Smooth muscle cell (in vitro differentiated cells): ENCODE results near the gene SBNO1. TPM values are rescaled to one million over a fixed set of nuclear protein-coding genes. Genes with fewer than 3 reads are reported as not detected.
"Not testable (repeated sequence)": the region's sequence is repeated elsewhere in the genome, so short reads cannot be mapped to it uniquely, and the experiment has no call there.

Experiments
- DNase-seq: peaks from one replicate; lab custom pipeline; 2025; ENCODE audit not compliant: unreplicated experiment; lab: John Stamatoyannopoulos, UW
- H2AFZ ChIP-seq: fragments of 200-600 bp; sonication (generic); 2 replicates; pipeline ENCODE4 v1.6.0; 2016; ENCODE audit warnings: antibody characterized with exemption, low read depth, mild to moderate bottlenecking
- H3F3A ChIP-seq: fragments of 200-600 bp; sonication (generic); 2 replicates; pipeline ENCODE4 v1.6.0; 2017; ENCODE audit warnings: antibody characterized with exemption, low read depth
- H3K27ac ChIP-seq: fragments of 200-600 bp; sonication (generic); 2 replicates; pipeline ENCODE4 v1.5.1; 2016; ENCODE audit warnings: low read depth, mild to moderate bottlenecking
- H3K27me3 ChIP-seq: fragments of 200-600 bp; sonication (generic); 2 replicates; pipeline ENCODE4 v1.6.1; 2016; ENCODE audit warnings: low read depth, mild to moderate bottlenecking
- H3K36me3 ChIP-seq: fragments of 200-600 bp; sonication (generic); 2 replicates; pipeline ENCODE4 v1.5.1; 2016; ENCODE audit warnings: low read depth
- H3K4me1 ChIP-seq: fragments of 200-600 bp; sonication (generic); 2 replicates; pipeline ENCODE4 v1.5.1; 2016; ENCODE audit warnings: low read depth
- H3K4me2 ChIP-seq: fragments of 200-600 bp; sonication (generic); 2 replicates; pipeline ENCODE4 v1.6.0; 2016; ENCODE audit warnings: mild to moderate bottlenecking
- H3K4me3 ChIP-seq: fragments of 200-600 bp; sonication (generic); 2 replicates; pipeline ENCODE4 v1.5.1; 2016; ENCODE audit warnings: mild to moderate bottlenecking
- H3K79me2 ChIP-seq: fragments of 200-600 bp; sonication (generic); 2 replicates; pipeline ENCODE4 v1.6.0; 2016; ENCODE audit warnings: low read depth, mild to moderate bottlenecking
- H3K9ac ChIP-seq: fragments of 200-600 bp; sonication (generic); 2 replicates; pipeline ENCODE4 v1.6.0; 2016; ENCODE audit warnings: low read depth
- H3K9me3 ChIP-seq: fragments of 200-600 bp; sonication (generic); replicated peaks from 2 replicates; pipeline ENCODE4 v1.5.1; 2016; ENCODE audit warnings: low read depth
- H4K20me1 ChIP-seq: fragments of 200-600 bp; sonication (generic); 2 replicates; pipeline ENCODE4 v1.6.0; 2016; ENCODE audit warnings: low read depth
- CTCF ChIP-seq: fragments of 200-600 bp; sonication (generic); IDR thresholded peaks from 2 replicates; pipeline ENCODE4 v1.5.1; 2017; ENCODE audit warnings: borderline replicate concordance, mild to moderate bottlenecking, antibody characterized with exemption; ENCODE audit not compliant: insufficient read depth, poor library complexity, severe bottlenecking
- WGBS: methylation state at CpG from one replicate; pipeline ENCODE4 v1.1.7; 2016; ENCODE audit warnings: low lambda C conversion rate; 5-methylcytosine and 5-hydroxymethylcytosine counted together
- polyA plus RNA-seq: library from polyadenylated mRNA; unstranded; fragments of >200 nt; fragmentation: Nextera tagmentation; extraction: Ambion mirVana; gene quantifications from 2 replicates; pipeline ENCODE4 v1.2.1, GENCODE V29; 2016
- small RNA-seq: library from RNA; depleted of rRNA; stranded (forward); fragments of <200 nt; gene quantifications from one replicate; pipeline ENCODE3, GENCODE V24; 2014
- total RNA-seq: library from RNA; depleted of rRNA; stranded (reverse); fragments of >200 nt; gene quantifications from 2 replicates; pipeline ENCODE4 v1.2.3, GENCODE V29; 2014

The SBNO1 gene
- total and polyA plus RNA-seq, 2 experiments from 2014 or later, result 14.6 to 24.5 TPM

GRCh38 chr12:123248129-123248528, 116.5 kb downstream of the SBNO1 start:
- H3K9me3 ChIP-seq, H3K4me1 ChIP-seq, H3K27ac ChIP-seq, H3K27me3 ChIP-seq, H3K9ac ChIP-seq, H3K36me3 ChIP-seq, H2AFZ ChIP-seq, H3F3A ChIP-seq, H3K4me2 ChIP-seq, DNase-seq, H3K4me3 ChIP-seq: not testable (repeated sequence)
- WGBS, result 97% methylated on average over 2 of the region's 2 CpGs
- Histone ChIP-seq H4K20me1 (peaks cover 17% of the 10 kb centered on the region), H3K79me2 (peaks cover 70% of the 10 kb centered on the region)

- DNase-seq, result no peak
- Histone ChIP-seq H3K36me3 (no peaks in the 10 kb centered on the region), H3K27me3 (no peaks in the 10 kb centered on the region), H3K4me2 (no peak overlapping the region), H3K27ac (no peak overlapping the region), H3K9ac (no peak overlapping the region), H3K79me2 (peaks cover 68% of the 10 kb centered on the region), H3K9me3 (no peaks in the 10 kb centered on the region), H3F3A (peaks cover 4% of the 10 kb centered on the region), H3K4me1 (no peaks in the 10 kb centered on the region), H2AFZ (no peak overlapping the region), H4K20me1 (peaks cover 13% of the 10 kb centered on the region), H3K4me3 (no peak overlapping the region)
- WGBS, result 94% methylated on average over 3 of the region's 3 CpGs
- no peak for TF ChIP-seq CTCF
Measured at GRCh38 chr12:123245678-123246077, 119.0 kb downstream of the SBNO1 start.

GRCh38 chr12:123243671-123244262, 120.9 kb downstream of the SBNO1 start:
- H3K79me2 ChIP-seq, result peaks cover 58% of the 10 kb centered on the region
- no peak overlapping the region for H3K4me3 ChIP-seq
- 80% methylated on average over 7 of the region's 7 CpGs for WGBS
- H3F3A ChIP-seq, result no peaks in the 10 kb centered on the region
- H3K9ac ChIP-seq, result no peak overlapping the region
- no peak for DNase-seq
- no peaks in the 10 kb centered on the region for H3K4me1 ChIP-seq
- no peak overlapping the region for H3K4me2 ChIP-seq
- H3K27ac ChIP-seq, result no peak overlapping the region
- H3K36me3 ChIP-seq, result no peaks in the 10 kb centered on the region
- H3K9me3 ChIP-seq, result no peaks in the 10 kb centered on the region
- H2AFZ ChIP-seq, result no peak overlapping the region
- no peak for TF ChIP-seq CTCF
- no peaks in the 10 kb centered on the region for H3K27me3 ChIP-seq
- peaks cover 13% of the 10 kb centered on the region for H4K20me1 ChIP-seq

DNA sequence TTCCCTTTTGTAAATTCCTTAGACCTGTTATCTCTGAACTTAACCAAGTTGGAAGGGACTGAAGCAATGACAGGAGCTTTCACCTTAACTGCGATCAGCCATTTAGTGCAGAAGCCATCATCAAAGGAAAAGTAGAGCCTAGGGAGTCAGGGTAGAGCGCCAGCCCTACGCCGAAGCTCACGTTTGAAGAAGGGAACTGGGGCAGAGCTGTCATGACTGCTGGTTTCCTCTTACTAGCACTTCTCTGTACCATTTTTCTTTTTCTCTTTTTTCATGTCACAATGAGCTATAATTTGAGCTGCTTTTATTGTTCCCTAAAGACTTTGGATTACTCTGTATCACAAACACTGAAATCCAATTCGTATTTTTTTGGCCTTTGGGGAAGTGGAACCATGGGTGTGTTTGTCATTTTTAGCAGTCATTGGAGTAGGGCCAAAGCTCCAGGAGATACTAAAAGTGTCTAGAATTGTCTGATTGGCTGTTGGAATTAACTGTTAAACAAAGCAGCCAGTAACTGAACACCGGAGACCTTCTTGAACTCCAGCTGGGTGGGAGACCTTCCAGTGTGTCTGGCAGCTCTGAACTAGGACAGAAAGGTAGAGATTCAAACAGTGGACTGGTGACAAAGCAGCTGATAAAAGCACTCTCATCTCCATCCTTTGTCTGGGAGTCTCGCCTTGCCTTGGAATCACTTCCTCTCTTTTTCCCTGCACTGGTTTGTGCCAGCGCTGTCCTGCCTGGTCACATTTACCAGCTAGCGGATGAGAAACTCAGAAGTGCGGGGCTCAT, 122.3 kb downstream of the SBNO1 start:
- Histone ChIP-seq H3K27ac (no peak overlapping the region), H3K9ac (no peak overlapping the region), H3K36me3 (no peaks in the 10 kb centered on the region), H3K4me1 (no peaks in the 10 kb centered on the region), H3K4me2 (no peak overlapping the region), H4K20me1 (peaks cover 21% of the 10 kb centered on the region), H3K79me2 (peaks cover 44% of the 10 kb centered on the region), H2AFZ (no peak overlapping the region), H3K9me3 (no peaks in the 10 kb centered on the region), H3F3A (peaks cover 3% of the 10 kb centered on the region), H3K27me3 (no peaks in the 10 kb centered on the region), H3K4me3 (no peak overlapping the region)
- WGBS, result 77% methylated on average over 11 of the region's 11 CpGs
- no peak for DNase-seq
- no peak for TF ChIP-seq CTCF

Small RNA genes within 50 kb of the gene (small RNA-seq; reads per million reads assigned to genes)
- not detected for gene RF00019
- not detected for gene RNA5SP375

Other genes starting within 250 kb of the SBNO1 start
- gene PITPNM2, start 213.8 kb downstream of the SBNO1 start, total RNA-seq, result 1.3 TPM in 2 replicates
- 1.7 and 2.0 TPM in 2 replicates for gene PITPNM2, start 213.8 kb downstream of the SBNO1 start, polyA plus RNA-seq
- 50.3 and 70.8 TPM in 2 replicates for gene MPHOSPH9, start 131.7 kb downstream of the SBNO1 start, total RNA-seq
- 5.1 and 7.4 TPM in 2 replicates for gene MPHOSPH9, start 131.7 kb downstream of the SBNO1 start, polyA plus RNA-seq
- gene MTRFR, start 131.4 kb downstream of the SBNO1 start, total RNA-seq, result 6.5 and 9.8 TPM in 2 replicates
- gene MTRFR, start 131.4 kb downstream of the SBNO1 start, polyA plus RNA-seq, result 14.5 and 19.0 TPM in 2 replicates
- gene CDK2AP1, start 93.0 kb downstream of the SBNO1 start, total RNA-seq, result 322 and 395 TPM in 2 replicates
- 330 and 407 TPM in 2 replicates for gene CDK2AP1, start 93.0 kb downstream of the SBNO1 start, polyA plus RNA-seq
- 19.9 and 23.8 TPM in 2 replicates for gene KMT5A, start 19.3 kb upstream of the SBNO1 start, total RNA-seq
- 15.4 and 17.9 TPM in 2 replicates for gene KMT5A, start 19.3 kb upstream of the SBNO1 start, polyA plus RNA-seq
- gene RILPL2, start 71.8 kb upstream of the SBNO1 start, total RNA-seq, result 0.31 and 0.85 TPM in 2 replicates
- gene RILPL2, start 71.8 kb upstream of the SBNO1 start, polyA plus RNA-seq, result 2.2 TPM in 2 replicates
- 3.8 and 9.9 TPM in 2 replicates for gene SNRNP35, start 93.3 kb upstream of the SBNO1 start, total RNA-seq
- 21.7 TPM in 2 replicates for gene SNRNP35, start 93.3 kb upstream of the SBNO1 start, polyA plus RNA-seq
- 13.2 and 17.9 TPM in 2 replicates for gene RILPL1, start 168.9 kb upstream of the SBNO1 start, total RNA-seq
- gene RILPL1, start 168.9 kb upstream of the SBNO1 start, polyA plus RNA-seq, result 29.8 and 36.3 TPM in 2 replicates
- gene TMED2, start 219.7 kb upstream of the SBNO1 start, total RNA-seq, result 394 and 424 TPM in 2 replicates
- gene TMED2, start 219.7 kb upstream of the SBNO1 start, polyA plus RNA-seq, result 314 and 356 TPM in 2 replicates
- 13.4 and 14.5 TPM in 2 replicates for gene DDX55, start 237.3 kb upstream of the SBNO1 start, total RNA-seq
- gene DDX55, start 237.3 kb upstream of the SBNO1 start, polyA plus RNA-seq, result 14.7 and 20.1 TPM in 2 replicates